Measurements from ENCODE around the gene NPFF. TPM values are rescaled to one million over a fixed set of nuclear protein-coding genes. Genes with fewer than 3 reads are reported as not detected.
A peak's percentile ranks its signal among the peaks of the same experiment; 100 is the strongest.

Gene NPFF
- polyA plus RNA-seq, 1 experiment = not detected

- no peaks in the 10 kb centered on the region for H3K27me3 ChIP-seq (ENCODE audit: control insufficient read depth, insufficient read depth, low read length)
- H3K36me3 ChIP-seq (ENCODE audit: control insufficient read depth, insufficient read depth, low read length) = peaks cover 40% of the 10 kb centered on the region
- ChIA-PET CTCF (interaction anchor here (0.6 to 2.1 kb wide), 5 partner anchors 11 to 452 kb away, joined by 3 to 17 read pairs (median 4); partner anchors contain the start of genes MAP3K12 and NPFF), POLR2A (interaction anchor here (0.8 kb wide), 1 partner anchor 20 kb away, joined by 4 read pairs; the partner anchor contains the start of gene TARBP2)
- DNase-seq (ENCODE audit: low read depth) = no peak
- TF ChIP-seq, protein P1, sequence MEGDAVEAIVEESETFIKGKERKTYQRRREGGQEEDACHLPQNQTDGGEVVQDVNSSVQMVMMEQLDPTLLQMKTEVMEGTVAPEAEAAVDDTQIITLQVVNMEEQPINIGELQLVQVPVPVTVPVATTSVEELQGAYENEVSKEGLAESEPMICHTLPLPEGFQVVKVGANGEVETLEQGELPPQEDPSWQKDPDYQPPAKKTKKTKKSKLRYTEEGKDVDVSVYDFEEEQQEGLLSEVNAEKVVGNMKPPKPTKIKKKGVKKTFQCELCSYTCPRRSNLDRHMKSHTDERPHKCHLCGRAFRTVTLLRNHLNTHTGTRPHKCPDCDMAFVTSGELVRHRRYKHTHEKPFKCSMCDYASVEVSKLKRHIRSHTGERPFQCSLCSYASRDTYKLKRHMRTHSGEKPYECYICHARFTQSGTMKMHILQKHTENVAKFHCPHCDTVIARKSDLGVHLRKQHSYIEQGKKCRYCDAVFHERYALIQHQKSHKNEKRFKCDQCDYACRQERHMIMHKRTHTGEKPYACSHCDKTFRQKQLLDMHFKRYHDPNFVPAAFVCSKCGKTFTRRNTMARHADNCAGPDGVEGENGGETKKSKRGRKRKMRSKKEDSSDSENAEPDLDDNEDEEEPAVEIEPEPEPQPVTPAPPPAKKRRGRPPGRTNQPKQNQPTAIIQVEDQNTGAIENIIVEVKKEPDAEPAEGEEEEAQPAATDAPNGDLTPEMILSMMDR (IDR thresholded peaks at IDR 0.05; ENCODE audit: insufficient read depth, low read depth, low read length) = no peak
- H3K4me3 ChIP-seq (ENCODE audit: low read depth, low read length) = no peak overlapping the region
Measured at GRCh38 chr12:53480491-53481442, 26.5 kb downstream of the NPFF start.

DNA sequence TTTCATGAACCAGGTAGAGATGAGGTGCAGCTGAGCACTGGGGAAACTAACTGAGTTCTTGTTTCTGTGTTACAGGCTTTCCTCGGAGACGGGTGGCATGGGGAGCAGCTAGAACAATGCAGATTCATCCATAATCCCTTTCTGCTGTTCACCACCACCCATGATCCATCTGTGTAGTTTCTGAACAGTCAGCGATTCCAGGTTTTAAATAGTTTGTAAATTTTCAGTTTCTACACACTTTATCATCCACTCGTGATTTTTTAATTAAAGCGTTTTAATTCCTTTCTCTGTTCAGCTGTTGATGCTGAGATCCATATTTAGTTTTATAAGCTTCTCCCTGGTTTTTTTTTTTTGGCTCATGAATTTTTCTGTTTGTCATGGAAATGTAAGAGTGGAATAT is 28.0 kb downstream of the NPFF start:
- no peak for DNase-seq (ENCODE audit: low read depth)
- H3K27me3 ChIP-seq (ENCODE audit: control insufficient read depth, insufficient read depth, low read length) = no peaks in the 10 kb centered on the region
- peaks cover 43% of the 10 kb centered on the region for H3K36me3 ChIP-seq (ENCODE audit: control insufficient read depth, insufficient read depth, low read length)
- CTCF ChIA-PET = interaction anchor here (0.7 to 4.4 kb wide), 3 partner anchors 15 to 30 kb away, joined by 3 to 25 read pairs (median 3); no protein-coding TSS in a partner anchor
- H3K4me3 ChIP-seq (ENCODE audit: low read depth, low read length) = no peak overlapping the region
- POLR2A ChIA-PET = interaction anchor here (0.6 to 1.0 kb wide), 4 partner anchors 17 to 345 kb away, joined by 3 to 8 read pairs (median 6); no protein-coding TSS in a partner anchor
- TF ChIP-seq, protein P1 (IDR thresholded peaks at IDR 0.05; ENCODE audit: insufficient read depth, low read depth, low read length) = no peak

GRCh38 chr12:53478865-53479264 is 28.4 kb downstream of the NPFF start:
- Histone ChIP-seq H3K36me3 (ENCODE audit: control insufficient read depth, insufficient read depth, low read length) (peaks cover 42% of the 10 kb centered on the region), H3K27me3 (ENCODE audit: control insufficient read depth, insufficient read depth, low read length) (no peaks in the 10 kb centered on the region), H3K4me3 (ENCODE audit: low read depth, low read length) (no peak overlapping the region)
- ChIA-PET CTCF (interaction anchor here (0.9 to 4.4 kb wide), 5 partner anchors 11 to 157 kb away, joined by 3 to 25 read pairs (median 5); partner anchors contain the start of gene AAAS), POLR2A (interaction anchor here (0.6 to 1.0 kb wide), 4 partner anchors 18 to 345 kb away, joined by 3 to 8 read pairs (median 6); no protein-coding TSS in a partner anchor)
- DNase-seq (ENCODE audit: low read depth) = no peak
- TF ChIP-seq, protein P1 (IDR thresholded peaks at IDR 0.05; ENCODE audit: insufficient read depth, low read depth, low read length) = no peak

GRCh38 chr12:53476769-53477209 is 30.5 kb downstream of the NPFF start:
- H3K36me3 ChIP-seq (ENCODE audit: control insufficient read depth, insufficient read depth, low read length) = peaks cover 27% of the 10 kb centered on the region
- no peak overlapping the region for H3K4me3 ChIP-seq (ENCODE audit: low read depth, low read length)
- ChIA-PET POLR2A (no interaction called here), CTCF (interaction anchor here (0.7 to 4.4 kb wide), 13 partner anchors 12 to 111 kb away, joined by 3 to 25 read pairs (median 4); partner anchors contain the start of genes NPFF and TARBP2)
- H3K27me3 ChIP-seq (ENCODE audit: control insufficient read depth, insufficient read depth, low read length) = no peaks in the 10 kb centered on the region
- DNase-seq (ENCODE audit: low read depth) = no peak
- TF ChIP-seq, protein P1 (IDR thresholded peaks at IDR 0.05; ENCODE audit: insufficient read depth, low read depth, low read length) = peak; percentile 44

- H3K4me3 ChIP-seq (ENCODE audit: low read depth, low read length) = no peak overlapping the region
- DNase-seq (ENCODE audit: low read depth) = no peak
- CTCF ChIA-PET = interaction anchor here (0.6 to 4.4 kb wide), 6 partner anchors 10 to 238 kb away, joined by 3 to 25 read pairs (median 3); partner anchors contain the start of gene AAAS
- H3K36me3 ChIP-seq (ENCODE audit: control insufficient read depth, insufficient read depth, low read length) = peaks cover 21% of the 10 kb centered on the region
- TF ChIP-seq, protein P1 (IDR thresholded peaks at IDR 0.05; ENCODE audit: insufficient read depth, low read depth, low read length) = no peak
- POLR2A ChIA-PET = no interaction called here
- no peaks in the 10 kb centered on the region for H3K27me3 ChIP-seq (ENCODE audit: control insufficient read depth, insufficient read depth, low read length)
Measured at GRCh38 chr12:53474819-53475218, 32.5 kb downstream of the NPFF start.
